ENCODE measurements around the gene NFATC2IP.
"Not testable (repeated sequence)": the region's sequence is repeated elsewhere in the genome, so short reads cannot be mapped to it uniquely, and the experiment has no call there.

Gene NFATC2IP

GRCh38 chr16:28964072-28964471 is 13.3 kb downstream of the NFATC2IP start:
- in situ Hi-C loops (cut with HindIII; ENCODE audit: low sequenced_read_pairs): no loop called here
- no peak for TF ChIP-seq CTCF (IDR thresholded peaks at IDR 0.05; ENCODE audit: low read depth, low read length)
- no peak overlapping the region for H3K4me3 ChIP-seq (ENCODE audit: low read depth, low read length)
- no peak for DNase-seq (ENCODE audit: low read depth, low spot score)

- no peak for DNase-seq (ENCODE audit: low read depth, low spot score)
- in situ Hi-C loops (cut with HindIII; ENCODE audit: low sequenced_read_pairs): no loop called here
- no peak for TF ChIP-seq CTCF (IDR thresholded peaks at IDR 0.05; ENCODE audit: low read depth, low read length)
- no peak overlapping the region for H3K4me3 ChIP-seq (ENCODE audit: low read depth, low read length)
Measured at GRCh38 chr16:28964496-28964895, 13.8 kb downstream of the NFATC2IP start.

GRCh38 chr16:28967156-28967555 is 16.4 kb downstream of the NFATC2IP start:
- in situ Hi-C loops (cut with HindIII; ENCODE audit: low sequenced_read_pairs): no loop called here
- no peak overlapping the region for H3K4me3 ChIP-seq (ENCODE audit: low read depth, low read length)
- no peak for TF ChIP-seq CTCF (IDR thresholded peaks at IDR 0.05; ENCODE audit: low read depth, low read length)
- no peak for DNase-seq (ENCODE audit: low read depth, low spot score)

- DNase-seq (ENCODE audit: low read depth, low spot score); H3K4me3 ChIP-seq (ENCODE audit: low read depth, low read length); in situ Hi-C loops (cut with HindIII; ENCODE audit: low sequenced_read_pairs): not testable (repeated sequence)
Measured at GRCh38 chr16:28969696-28970095, 19.0 kb downstream of the NFATC2IP start.

GRCh38 chr16:28974007-28974436 is 23.3 kb downstream of the NFATC2IP start:
- in situ Hi-C loops (cut with HindIII; ENCODE audit: low sequenced_read_pairs): no loop called here
- peak; percentile 72 for DNase-seq (ENCODE audit: low read depth, low spot score)
- TF ChIP-seq CTCF (IDR thresholded peaks at IDR 0.05; ENCODE audit: low read depth, low read length): peak; percentile 86
- peak overlapping the region; percentile 92 for H3K4me3 ChIP-seq (ENCODE audit: low read depth, low read length)

GRCh38 chr16:28974437-28975157 is 23.9 kb downstream of the NFATC2IP start, which contains the start of gene SPNS1:
Gene SPNS1 (plus strand): TSS chr16:28974778. CDS start chr16:28975152, 374 bp downstream.
- peak within 1 kb of the TSS; percentile 92 for H3K4me3 ChIP-seq (ENCODE audit: low read depth, low read length)
- TF ChIP-seq CTCF (IDR thresholded peaks at IDR 0.05; ENCODE audit: low read depth, low read length): no peak
- DNase-seq (ENCODE audit: low read depth, low spot score): peak; percentile 97
- in situ Hi-C loops (cut with HindIII; ENCODE audit: low sequenced_read_pairs): no loop called here

GRCh38 chr16:28975158-28975599 is 24.4 kb downstream of the NFATC2IP start:
- H3K4me3 ChIP-seq (ENCODE audit: low read depth, low read length): peak overlapping the region; percentile 92
- in situ Hi-C loops (cut with HindIII; ENCODE audit: low sequenced_read_pairs): no loop called here
- DNase-seq (ENCODE audit: low read depth, low spot score): no peak
- TF ChIP-seq CTCF (IDR thresholded peaks at IDR 0.05; ENCODE audit: low read depth, low read length): no peak
